ENCODE results near the gene GATAD2B. TPM values are rescaled to one million over a fixed set of nuclear protein-coding genes. Genes with fewer than 3 reads are reported as not detected.

The GATAD2B gene
- total and polyA plus RNA-seq, 2 donors (not counting 3 experiments of a cell fraction or from before 2014, with no cell fraction given), result 8.5 to 46.3 TPM

GRCh38 chr1:153789478-153790034 lies 133.2 kb downstream of the GATAD2B start:
- Histone ChIP-seq H3K27me3 (ENCODE audit: control insufficient read depth in 2 of 2, insufficient read depth in 2 of 2, low read length in 2 of 2) (peaks cover 0 to 2% of the 10 kb centered on the region in 2 experiments), H2AFZ (ENCODE audit: low read depth, low read length) (peak overlapping the region; percentile 75), H3K36me3 (ENCODE audit: control insufficient read depth in 2 of 2, extremely low read depth in 1 of 2, insufficient read depth in 2 of 2, low read length in 2 of 2) (no peaks in the 10 kb centered on the region), H3K79me2 (ENCODE audit: control insufficient read depth, insufficient read depth, low read length) (no peaks in the 10 kb centered on the region), H3K9ac (replicated peaks; ENCODE audit: extremely low read depth, insufficient read depth, low read length) (no peak overlapping the region), H3K4me2 (ENCODE audit: insufficient read depth, low read length) (peak overlapping the region; percentile 27), H3K9me3 (replicated peaks; ENCODE audit: control insufficient read depth, insufficient read depth, low read length) (no peaks in the 10 kb centered on the region), H3K27ac (ENCODE audit: insufficient read depth, low read depth, low read length) (peak overlapping the region; percentile 33), H3K4me1 (ENCODE audit: control insufficient read depth, extremely low read depth, insufficient read depth, low read length) (peaks cover 14% of the 10 kb centered on the region), H3K9me1 (replicated peaks; ENCODE audit: control insufficient read depth, extremely low read depth, insufficient read depth, low read length) (no peaks in the 10 kb centered on the region), H4K20me1 (replicated peaks; ENCODE audit: control insufficient read depth, extremely low read depth, insufficient read depth, low read length) (no peaks in the 10 kb centered on the region), H3K4me3 (replicated peaks in 1 of 3; ENCODE audit: insufficient read depth in 1 of 3, low read depth in 1 of 3, low read length in 3 of 3) (no peak overlapping the region)
- no TSS peak for BruUV-seq (replicated peaks)
- ChIA-PET POLR2A (no interaction called here), CTCF (interaction anchor here (0.9 to 1.7 kb wide), 3 partner anchors 10 to 197 kb away, joined by 3 to 8 read pairs (median 4); partner anchors contain the start of gene RAB13)
- no peak for FAIRE-seq
- TF ChIP-seq CTCF (IDR thresholded peaks at IDR 0.05; ENCODE audit: extremely low read depth in 1 of 2, insufficient read depth in 1 of 2, low read depth in 1 of 2, low read length in 2 of 2) (no peak), POLR2AphosphoS5 (IDR thresholded peaks at IDR 0.05; ENCODE audit: insufficient read depth, low read depth, low read length) (no peak), MYC (IDR thresholded peaks at IDR 0.05; ENCODE audit: low read depth, low read length) (no peak), EZH2 (IDR thresholded peaks at IDR 0.05; ENCODE audit: borderline replicate concordance, low read depth, low read length, severe bottlenecking) (no peak), POLR2A (IDR thresholded peaks at IDR 0.05; ENCODE audit: low read depth, low read length) (no peak), GATA2 (IDR thresholded peaks at IDR 0.05; ENCODE audit: insufficient read depth, insufficient read length, low read depth, low read length) (no peak), JUN (IDR thresholded peaks at IDR 0.05; ENCODE audit: borderline replicate concordance, insufficient read depth, insufficient read length, low read depth) (no peak), FOS (IDR thresholded peaks at IDR 0.05; ENCODE audit: borderline replicate concordance, insufficient read depth, low read length) (no peak)
- TF ChIP-seq, protein P1, sequence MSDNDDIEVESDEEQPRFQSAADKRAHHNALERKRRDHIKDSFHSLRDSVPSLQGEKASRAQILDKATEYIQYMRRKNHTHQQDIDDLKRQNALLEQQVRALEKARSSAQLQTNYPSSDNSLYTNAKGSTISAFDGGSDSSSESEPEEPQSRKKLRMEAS (IDR thresholded peaks at IDR 0.05; ENCODE audit: insufficient read depth, insufficient read length), result no peak
- dilution Hi-C loops (cut with MboI; ENCODE audit: extremely low pct_ligation_motif_present, low sequenced_read_pairs) (no loop called here), intact Hi-C loops (cut with micrococcal nuclease) (no loop called here)
- no peak for DNase-seq (ENCODE audit: low read depth, low spot score)

Measured in endothelial cell of umbilical vein (primary cell).